Measurements from ENCODE around the gene TLE5. TPM values are rescaled to one million over a fixed set of nuclear protein-coding genes. Genes with fewer than 3 reads are reported as not detected.
"Not testable (repeated sequence)": the region's sequence is repeated elsewhere in the genome, so short reads cannot be mapped to it uniquely, and the experiment has no call there.

TLE5 gene
- total RNA-seq, 2 experiments from 2014 or later = 722 to 793 TPM

GRCh38 chr19:3012621-3013262 is 49.6 kb downstream of the TLE5 start:
- H3K27ac ChIP-seq (ENCODE audit: low read depth in 1 of 2, low read length in 2 of 2) = no peak overlapping the region
- ChIA-PET CTCF (no interaction called here), POLR2A (no interaction called here)
- H3K4me3 ChIP-seq (ENCODE audit: low read length) = no peak overlapping the region
- no peak for ATAC-seq (ENCODE audit: poor library complexity)
- Mint-ChIP-seq H3K27me3 (no peaks in the 10 kb centered on the region), H3K27ac (no peak overlapping the region), H3K9me3 (no peaks in the 10 kb centered on the region), H3K36me3 (ENCODE audit: low read depth) (peaks cover 21% of the 10 kb centered on the region), H3K4me1 (ENCODE audit: low read depth) (no peaks in the 10 kb centered on the region), H3K4me3 (no peak overlapping the region)
- peaks cover 18% of the 10 kb centered on the region for H3K36me3 ChIP-seq (ENCODE audit: insufficient read depth, low read length)
- no peak for TF ChIP-seq CTCF (IDR thresholded peaks at IDR 0.05)
- no peaks in the 10 kb centered on the region for H3K27me3 ChIP-seq (ENCODE audit: control insufficient read depth in 1 of 2, insufficient read depth in 2 of 2, low read length in 2 of 2)
- no peaks in the 10 kb centered on the region for H3K9me3 ChIP-seq (ENCODE audit: control insufficient read depth in 1 of 2, insufficient read depth in 1 of 2, low read length in 2 of 2)
- DNase-seq = no peak
- no peaks in the 10 kb centered on the region for H3K4me1 ChIP-seq (ENCODE audit: insufficient read depth, low read length)
- intact Hi-C loops (cut with DNase I, micrococcal nuclease) = no loop called here

- H3K27me3 ChIP-seq (ENCODE audit: control insufficient read depth in 1 of 2, insufficient read depth in 2 of 2, low read length in 2 of 2); H3K4me1 Mint-ChIP-seq (ENCODE audit: low read depth); DNase-seq; H3K9me3 ChIP-seq (ENCODE audit: control insufficient read depth in 1 of 2, insufficient read depth in 1 of 2, low read length in 2 of 2); H3K27ac ChIP-seq (ENCODE audit: low read depth in 1 of 2, low read length in 2 of 2); H3K27ac Mint-ChIP-seq; H3K4me3 ChIP-seq (ENCODE audit: low read length); POLR2A ChIA-PET; intact Hi-C loops (cut with DNase I, micrococcal nuclease); H3K4me3 Mint-ChIP-seq; H3K27me3 Mint-ChIP-seq; ATAC-seq (ENCODE audit: poor library complexity); CTCF ChIA-PET; H3K9me3 Mint-ChIP-seq; H3K4me1 ChIP-seq (ENCODE audit: insufficient read depth, low read length): not testable (repeated sequence)
- H3K36me3 ChIP-seq (ENCODE audit: insufficient read depth, low read length) = peaks cover 18% of the 10 kb centered on the region
- peaks cover 25% of the 10 kb centered on the region for H3K36me3 Mint-ChIP-seq (ENCODE audit: low read depth)
Observed at GRCh38 chr19:3012059-3012458, 50.2 kb downstream of the TLE5 start.

- no peak overlapping the region for H3K4me3 Mint-ChIP-seq
Observed at GRCh38 chr19:3010871-3011270, 51.4 kb downstream of the TLE5 start.

More at GRCh38 chr19:3010871-3011270, 51.4 kb downstream of the TLE5 start:
- Histone ChIP-seq H3K9me3 (ENCODE audit: control insufficient read depth in 1 of 2, insufficient read depth in 1 of 2, low read length in 2 of 2) (no peaks in the 10 kb centered on the region), H3K27me3 (ENCODE audit: control insufficient read depth in 1 of 2, insufficient read depth in 2 of 2, low read length in 2 of 2) (no peaks in the 10 kb centered on the region), H3K27ac (ENCODE audit: low read depth in 1 of 2, low read length in 2 of 2) (no peak overlapping the region), H3K4me1 (ENCODE audit: insufficient read depth, low read length) (no peaks in the 10 kb centered on the region), H3K4me3 (ENCODE audit: low read length) (no peak overlapping the region), H3K36me3 (ENCODE audit: insufficient read depth, low read length) (peaks cover 18% of the 10 kb centered on the region)
- Mint-ChIP-seq H3K27ac (no peak overlapping the region), H3K36me3 (ENCODE audit: low read depth) (peaks cover 29% of the 10 kb centered on the region), H3K27me3 (no peaks in the 10 kb centered on the region), H3K9me3 (no peaks in the 10 kb centered on the region), H3K4me1 (ENCODE audit: low read depth) (no peaks in the 10 kb centered on the region)
- ATAC-seq (ENCODE audit: poor library complexity) = no peak
- no peak for TF ChIP-seq CTCF (IDR thresholded peaks at IDR 0.05)
- ChIA-PET POLR2A (no interaction called here), CTCF (no interaction called here)
- intact Hi-C loops (cut with DNase I, micrococcal nuclease) = no loop called here
- DNase-seq = no peak
